OCI-LY3 (cell line): Measurements from ENCODE around the gene PEAK1.

Experiments used
- H2AFZ ChIP-seq: fragments of 200-600, 300-600 bp; shearing (Covaris generic); 2 replicates; pipeline ENCODE4 v1.6.0; 2014; ENCODE audit warnings: antibody characterized with exemption, low read depth, low read length
- H3K27ac ChIP-seq: fragments of 200-600, 300-600 bp; sonication (generic); 2 replicates; pipeline ENCODE4 v1.5.1; 2014; ENCODE audit warnings: mild to moderate bottlenecking, low read length, moderate library complexity, mixed read lengths
- H3K27me3 ChIP-seq: fragments of 200-600, 300-600 bp; sonication (generic); 2 replicates; pipeline ENCODE4 v1.6.1; 2014; ENCODE audit warnings: low read depth, low read length, mixed read lengths
- H3K36me3 ChIP-seq: fragments of 200-600, 300-600 bp; sonication (generic); replicated peaks from 2 replicates; pipeline ENCODE3; 2014; ENCODE audit warnings: low read depth, low read length, mixed read lengths
- H3K4me1 ChIP-seq: fragments of 300-600, 200-600 bp; sonication (generic); 2 replicates; pipeline ENCODE4 v1.6.1; 2014; ENCODE audit warnings: low read length, mixed read lengths
- H3K4me2 ChIP-seq: fragments of 200-600, 300-600 bp; sonication (generic); 2 replicates; pipeline ENCODE4 v1.6.1; 2014; ENCODE audit warnings: low read length, mixed read lengths
- H3K4me3 ChIP-seq: fragments of 300-600, 200-600 bp; sonication (generic); 2 replicates; pipeline ENCODE4 v1.5.1; 2014; ENCODE audit warnings: antibody characterized with exemption, mild to moderate bottlenecking, low read length, moderate library complexity
- H3K79me2 ChIP-seq: fragments of 300-600, 200-600 bp; shearing (Covaris generic); 2 replicates; pipeline ENCODE4 v1.6.1; 2014; ENCODE audit warnings: mild to moderate bottlenecking, low read length, mixed read lengths
- H3K9ac ChIP-seq: fragments of 300-600, 200-600 bp; shearing (Covaris generic); 2 replicates; pipeline ENCODE4 v1.6.0; 2014; ENCODE audit warnings: mild to moderate bottlenecking, low read length, moderate library complexity
- H3K9me3 ChIP-seq: fragments of 200-600, 300-600 bp; shearing (Covaris generic); 2 replicates; pipeline ENCODE4 v1.6.1; 2014; ENCODE audit warnings: low read length, mixed read lengths; ENCODE audit not compliant: insufficient read depth
- H4K20me1 ChIP-seq: fragments of 200-600, 300-600 bp; sonication (generic); 2 replicates; pipeline ENCODE4 v1.6.1; 2016; ENCODE audit warnings: low read length, mixed read lengths; ENCODE audit not compliant: insufficient read depth
- CTCF ChIP-seq: fragments of 200-600, 300-600 bp; sonication (generic); IDR thresholded peaks from 2 replicates; pipeline ENCODE4 v1.5.1; 2014; ENCODE audit warnings: antibody characterized with exemption, low read length, low read depth
- EZH2phosphoT487 ChIP-seq: fragments of 200-600 bp; shearing (Covaris generic); IDR thresholded peaks from 2 replicates; pipeline ENCODE4 v1.6.1; 2018; ENCODE audit warnings: antibody characterized with exemption, mixed run types, low read depth

The PEAK1 gene

DNA sequence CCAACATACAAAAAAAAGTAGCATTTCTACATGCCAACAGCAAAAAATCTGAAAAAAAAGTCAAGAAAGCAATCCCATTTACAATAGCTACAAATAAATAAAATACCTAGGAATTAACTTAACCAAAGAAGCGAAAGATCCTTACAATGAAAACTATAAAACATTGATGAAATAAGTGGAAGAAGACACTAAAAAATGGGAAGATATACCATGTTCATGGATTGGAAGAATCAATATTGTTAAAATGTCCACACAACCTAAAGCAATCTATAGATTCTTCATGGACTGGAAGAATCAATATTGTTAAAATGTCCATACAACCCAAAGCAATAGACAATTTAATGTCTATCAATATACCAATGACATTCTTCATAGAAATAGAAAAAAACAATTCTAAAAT lies 21.0 kb downstream of the PEAK1 start:
- Histone ChIP-seq H4K20me1 (peaks cover 10% of the 10 kb centered on the region; the same call in 1 of the 2 replicates), H3K4me2 (no peak overlapping the region), H3K4me1 (peaks cover 7% of the 10 kb centered on the region), H3K27ac (no peak overlapping the region), H3K9me3 (peaks cover 29% of the 10 kb centered on the region), H3K27me3 (no peaks in the 10 kb centered on the region), H3K4me3 (no peak overlapping the region), H3K9ac (no peak overlapping the region), H3K36me3 (peaks cover 17% of the 10 kb centered on the region), H3K79me2 (peaks cover 66% of the 10 kb centered on the region), H2AFZ (no peak overlapping the region)
- no peak for TF ChIP-seq EZH2phosphoT487
- TF ChIP-seq CTCF, result no peak

DNA sequence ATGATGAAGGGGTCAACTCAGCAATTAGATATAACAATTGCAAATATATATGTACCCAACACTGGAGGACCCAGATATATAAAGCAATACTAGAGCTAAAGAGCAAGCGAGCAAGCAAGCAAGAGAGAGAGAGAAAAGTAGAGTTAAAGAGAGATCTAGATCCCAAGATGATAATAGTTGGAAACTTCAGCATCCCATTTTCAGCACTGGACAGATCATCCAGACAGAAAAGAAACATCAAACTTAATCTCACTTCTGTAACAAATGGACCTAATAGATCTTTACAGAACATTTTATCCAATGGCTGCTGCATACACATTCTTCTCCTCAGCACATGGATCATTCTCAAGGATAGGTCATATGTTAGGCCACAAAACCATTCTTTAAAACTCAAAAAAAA lies 23.2 kb downstream of the PEAK1 start:
- H3K4me2 ChIP-seq, result no peak overlapping the region
- no peak overlapping the region for H2AFZ ChIP-seq
- peaks cover 30% of the 10 kb centered on the region for H4K20me1 ChIP-seq
- no peaks in the 10 kb centered on the region for H3K4me1 ChIP-seq
- peaks cover 76% of the 10 kb centered on the region for H3K79me2 ChIP-seq
- TF ChIP-seq EZH2phosphoT487 (no peak), CTCF (no peak)
- H3K9ac ChIP-seq, result no peak overlapping the region
- peaks cover 29% of the 10 kb centered on the region for H3K9me3 ChIP-seq
- H3K4me3 ChIP-seq, result no peak overlapping the region
- H3K27me3 ChIP-seq, result no peaks in the 10 kb centered on the region
- H3K36me3 ChIP-seq, result peaks cover 19% of the 10 kb centered on the region
- H3K27ac ChIP-seq, result no peak overlapping the region

- H3K4me2 ChIP-seq, result no peak overlapping the region
- H3K79me2 ChIP-seq, result peaks cover 72% of the 10 kb centered on the region
- TF ChIP-seq EZH2phosphoT487, result no peak
- TF ChIP-seq CTCF, result no peak
Observed at GRCh38 chr15:77395013-77395774, 24.7 kb downstream of the PEAK1 start.

GRCh38 chr15:77393471-77393840 lies 26.4 kb downstream of the PEAK1 start:
- H3K4me1 ChIP-seq, result no peaks in the 10 kb centered on the region
- H3K4me3 ChIP-seq, result no peak overlapping the region
- H3K9me3 ChIP-seq, result peaks cover 13% of the 10 kb centered on the region
- no peak overlapping the region for H2AFZ ChIP-seq
- peaks cover 50% of the 10 kb centered on the region for H4K20me1 ChIP-seq
- TF ChIP-seq CTCF (no peak), EZH2phosphoT487 (no peak)
- H3K27me3 ChIP-seq, result no peaks in the 10 kb centered on the region
- no peak overlapping the region for H3K27ac ChIP-seq
- no peak overlapping the region for H3K9ac ChIP-seq
- H3K36me3 ChIP-seq, result peaks cover 19% of the 10 kb centered on the region
- peaks cover 77% of the 10 kb centered on the region for H3K79me2 ChIP-seq
- no peak overlapping the region for H3K4me2 ChIP-seq

More at GRCh38 chr15:77395013-77395774, 24.7 kb downstream of the PEAK1 start:
- Histone ChIP-seq H3K9ac (no peak overlapping the region), H2AFZ (no peak overlapping the region), H3K27me3 (no peaks in the 10 kb centered on the region), H3K4me3 (no peak overlapping the region), H3K4me1 (no peaks in the 10 kb centered on the region), H4K20me1 (peaks cover 43% of the 10 kb centered on the region), H3K27ac (no peak overlapping the region), H3K9me3 (peaks cover 26% of the 10 kb centered on the region), H3K36me3 (peaks cover 19% of the 10 kb centered on the region)
